HUDEP-2 (cell line): Measurements from ENCODE around the gene TMEM53.
"Not testable (repeated sequence)": the region's sequence is repeated elsewhere in the genome, so short reads cannot be mapped to it uniquely, and the experiment has no call there.

Source experiments
- DNase-seq, 76 experiments: peaks; one replicate each; lab custom pipeline; 2025; ENCODE audit not compliant: unreplicated experiment in 76 of 76; lab: John Stamatoyannopoulos, UW

TMEM53 gene

GRCh38 chr1:44699375-44699774 lies 25.1 kb upstream of the TMEM53 start:
- not testable (repeated sequence) for DNase-seq

- no peak for DNase-seq
Measured at GRCh38 chr1:44698138-44698537, 23.9 kb upstream of the TMEM53 start.

- peak in 1 of 76 experiments; percentile 10 for DNase-seq
Measured at GRCh38 chr1:44696789-44697345, 22.6 kb upstream of the TMEM53 start.

GRCh38 chr1:44696101-44696500 lies 21.8 kb upstream of the TMEM53 start:
- DNase-seq, result no peak

- no peak for DNase-seq
Measured at GRCh38 chr1:44695671-44696070, 21.4 kb upstream of the TMEM53 start.

GRCh38 chr1:44694863-44695478 lies 20.7 kb upstream of the TMEM53 start:
- no peak for DNase-seq

GRCh38 chr1:44693900-44694299 lies 19.6 kb upstream of the TMEM53 start:
- DNase-seq, result no peak

- peak in 1 of 76 experiments; percentile 9 for DNase-seq
Measured at GRCh38 chr1:44693159-44693558, 18.9 kb upstream of the TMEM53 start.

GRCh38 chr1:44689447-44689765 lies 15.1 kb upstream of the TMEM53 start:
- DNase-seq, result no peak

GRCh38 chr1:44688760-44689446 lies 14.6 kb upstream of the TMEM53 start:
- no peak for DNase-seq

- DNase-seq, result no peak
Measured at GRCh38 chr1:44685881-44686280, 11.6 kb upstream of the TMEM53 start.

GRCh38 chr1:44685218-44685617 lies 10.9 kb upstream of the TMEM53 start:
- no peak for DNase-seq

GRCh38 chr1:44684525-44684924 lies 10.2 kb upstream of the TMEM53 start:
- no peak for DNase-seq

- no peak for DNase-seq
Measured at GRCh38 chr1:44682883-44683265, 8.6 kb upstream of the TMEM53 start.

- no peak for DNase-seq
Measured at GRCh38 chr1:44681905-44682882, 7.9 kb upstream of the TMEM53 start.

GRCh38 chr1:44679468-44679867 lies 5.2 kb upstream of the TMEM53 start:
- no peak for DNase-seq

- DNase-seq, result no peak
Measured at GRCh38 chr1:44678626-44679025, 4.3 kb upstream of the TMEM53 start.

- DNase-seq, result no peak
Measured at GRCh38 chr1:44678120-44678519, 3.8 kb upstream of the TMEM53 start.

- DNase-seq, result peak in 22 of 76 experiments; percentile 5 to 53 (median 23)
Measured at GRCh38 chr1:44677201-44677766, 3.0 kb upstream of the TMEM53 start.

GRCh38 chr1:44676484-44677200 lies 2.4 kb upstream of the TMEM53 start:
- DNase-seq, result no peak
